ENCODE measurements around the gene PPP1R15A. TPM values are rescaled to one million over a fixed set of nuclear protein-coding genes. Genes with fewer than 3 reads are reported as not detected.
"Not testable (repeated sequence)": the region's sequence is repeated elsewhere in the genome, so short reads cannot be mapped to it uniquely, and the experiment has no call there.

The PPP1R15A gene
- total RNA-seq, 1 experiment from 2014 or later, result 50.7 TPM

DNA sequence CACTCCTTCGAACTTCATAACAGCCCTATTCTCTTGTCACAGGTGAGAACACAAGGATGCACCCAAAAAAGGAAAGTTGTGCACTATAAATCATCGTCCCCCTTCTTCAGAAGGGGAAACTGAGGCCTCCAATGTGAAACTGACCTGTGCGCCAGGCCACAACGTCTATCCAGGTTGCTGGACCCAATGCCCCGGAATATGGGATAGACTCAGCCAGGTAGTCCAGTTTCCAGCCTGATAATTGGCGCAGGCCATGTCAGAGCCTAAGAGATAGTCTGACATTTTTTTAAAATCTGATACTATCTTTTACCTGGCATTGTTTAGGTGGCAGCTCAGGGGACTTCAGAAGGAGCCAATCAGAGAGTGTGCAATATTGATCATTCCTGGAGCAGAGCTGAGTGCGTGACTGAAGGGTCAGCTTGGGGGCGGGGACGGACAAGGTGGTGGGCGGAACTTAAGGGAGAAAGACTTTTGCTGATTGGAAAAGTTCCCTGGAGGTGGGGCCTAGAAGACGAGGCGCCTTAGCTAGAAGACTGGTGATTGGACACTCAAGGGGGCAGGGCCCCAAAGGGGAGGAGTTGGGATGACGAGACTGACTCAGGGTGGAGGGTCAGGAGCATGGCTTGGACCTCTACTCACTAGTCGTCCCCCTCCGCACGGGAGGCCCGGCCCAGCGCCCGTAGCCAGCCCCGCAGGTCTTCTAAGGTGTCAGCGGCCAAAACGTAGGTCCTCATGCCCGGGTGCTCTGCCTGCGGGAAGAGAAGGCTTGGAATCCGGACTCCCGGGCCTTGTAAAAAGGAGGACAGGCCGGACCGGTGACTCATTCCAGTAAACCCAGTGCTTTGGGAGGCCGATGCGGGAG is 12.3 kb upstream of the PPP1R15A start:
- DNase-seq (ENCODE audit: low read depth), result no peak

DNA sequence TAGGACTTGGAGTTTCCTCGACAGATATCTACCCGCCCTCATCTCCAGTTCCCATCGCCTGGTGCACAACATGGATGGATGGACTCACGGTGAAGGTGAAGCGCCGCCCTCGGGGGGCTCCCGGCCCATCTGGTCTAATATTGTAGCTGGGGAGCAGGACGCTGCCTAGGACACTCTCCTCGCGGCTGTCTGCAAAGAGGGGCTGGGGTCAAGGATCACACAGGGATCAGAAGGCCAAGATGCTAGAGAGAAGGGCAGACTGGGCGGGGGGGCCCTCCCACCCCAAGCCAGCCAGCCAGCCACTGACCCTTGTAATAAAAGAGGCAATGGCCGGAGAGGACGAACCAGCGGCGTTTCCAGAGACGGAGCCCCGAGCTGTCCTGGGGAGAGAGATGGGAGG is 10.9 kb upstream of the PPP1R15A start:
- DNase-seq (ENCODE audit: low read depth), result no peak

DNA sequence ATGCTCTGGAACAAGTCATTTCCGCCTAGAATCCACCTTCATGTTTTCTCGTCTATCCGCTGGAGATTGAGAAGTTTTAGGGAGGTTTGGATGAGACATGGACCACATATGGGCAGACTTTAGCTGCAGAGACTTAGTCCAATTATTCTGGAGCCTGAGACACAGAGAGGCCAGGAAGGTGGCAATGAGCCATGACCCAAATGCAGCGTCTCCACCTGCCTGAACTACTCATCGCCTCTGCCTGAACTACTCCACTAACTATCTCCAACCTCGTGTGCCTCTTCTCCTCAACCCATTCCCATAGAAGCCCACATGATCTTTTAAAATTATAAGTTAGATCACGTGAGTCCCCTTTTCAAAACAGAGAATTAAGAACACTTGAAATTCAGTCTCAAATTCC is 9.4 kb upstream of the PPP1R15A start:
- no peak for DNase-seq (ENCODE audit: low read depth)

DNA sequence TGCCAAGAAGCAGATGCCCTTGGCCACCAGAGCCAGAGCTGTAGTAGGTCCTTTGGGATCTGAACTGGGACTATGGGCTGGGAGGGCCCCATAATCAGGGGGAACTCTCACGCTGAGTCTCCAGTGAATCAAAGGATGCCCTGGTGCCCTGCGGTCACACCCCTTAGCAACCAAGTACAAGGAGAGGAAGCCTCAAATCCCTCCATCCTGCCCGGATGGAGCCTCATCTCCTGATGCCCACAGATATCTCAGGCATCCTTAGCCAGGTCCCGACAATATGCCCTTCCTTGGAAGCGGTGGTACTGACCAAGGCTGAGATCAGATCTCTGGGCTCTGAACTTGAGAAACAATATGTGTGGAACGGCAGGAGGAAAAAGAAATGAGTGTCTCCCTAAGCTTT is 5.5 kb upstream of the PPP1R15A start:
- no peak for DNase-seq (ENCODE audit: low read depth)

DNA sequence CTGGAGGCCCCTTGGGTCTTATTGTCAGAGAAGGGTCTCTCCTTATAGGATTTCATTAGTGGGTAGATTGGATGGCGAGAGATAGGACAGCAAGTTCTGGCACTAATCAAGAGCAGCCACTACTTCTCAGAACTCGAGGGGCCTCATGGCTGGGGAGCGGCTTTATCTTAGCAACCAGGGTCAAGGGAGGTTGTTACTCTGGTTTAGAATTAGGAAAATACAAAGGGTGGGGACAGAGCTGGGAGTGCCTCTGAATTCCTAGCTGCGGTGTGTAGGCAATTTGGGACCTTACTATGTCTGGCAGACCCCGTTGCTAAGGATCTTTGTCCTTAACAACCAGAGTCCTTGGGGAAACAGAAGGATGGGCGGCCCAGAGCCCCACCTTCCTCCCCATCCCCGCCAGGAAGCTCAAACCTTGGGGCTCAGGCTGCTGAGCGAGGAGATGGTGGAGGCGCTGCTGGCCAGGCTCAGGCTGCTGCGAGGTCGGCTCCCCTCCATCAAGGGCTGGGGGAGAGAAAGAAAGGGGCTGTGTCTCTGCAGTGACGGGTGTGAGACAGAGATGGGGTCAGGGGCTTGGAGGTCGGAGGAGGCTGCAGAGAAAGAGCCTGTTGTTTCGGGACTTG is 5.0 kb upstream of the PPP1R15A start:
- DNase-seq (ENCODE audit: low read depth), result no peak

DNA sequence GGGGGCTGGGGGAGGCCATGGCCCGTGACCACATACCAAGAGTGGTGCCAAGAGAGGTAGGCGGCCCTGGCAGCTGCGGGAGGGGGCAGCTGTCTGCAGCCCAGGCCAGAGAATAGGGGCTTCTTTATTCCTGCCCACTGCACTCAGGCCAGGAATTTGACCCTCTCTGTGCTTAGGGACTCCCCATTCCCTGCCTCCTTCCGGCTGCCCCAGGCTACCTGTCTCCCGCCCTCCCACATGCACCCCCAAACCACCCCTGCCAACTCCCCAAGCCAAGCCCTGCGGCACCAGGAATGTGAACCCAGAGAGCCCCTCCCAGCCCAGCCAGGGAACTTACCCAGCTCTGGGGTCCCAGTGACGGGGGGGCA is 4.5 kb upstream of the PPP1R15A start:
- DNase-seq (ENCODE audit: low read depth), result no peak

DNA sequence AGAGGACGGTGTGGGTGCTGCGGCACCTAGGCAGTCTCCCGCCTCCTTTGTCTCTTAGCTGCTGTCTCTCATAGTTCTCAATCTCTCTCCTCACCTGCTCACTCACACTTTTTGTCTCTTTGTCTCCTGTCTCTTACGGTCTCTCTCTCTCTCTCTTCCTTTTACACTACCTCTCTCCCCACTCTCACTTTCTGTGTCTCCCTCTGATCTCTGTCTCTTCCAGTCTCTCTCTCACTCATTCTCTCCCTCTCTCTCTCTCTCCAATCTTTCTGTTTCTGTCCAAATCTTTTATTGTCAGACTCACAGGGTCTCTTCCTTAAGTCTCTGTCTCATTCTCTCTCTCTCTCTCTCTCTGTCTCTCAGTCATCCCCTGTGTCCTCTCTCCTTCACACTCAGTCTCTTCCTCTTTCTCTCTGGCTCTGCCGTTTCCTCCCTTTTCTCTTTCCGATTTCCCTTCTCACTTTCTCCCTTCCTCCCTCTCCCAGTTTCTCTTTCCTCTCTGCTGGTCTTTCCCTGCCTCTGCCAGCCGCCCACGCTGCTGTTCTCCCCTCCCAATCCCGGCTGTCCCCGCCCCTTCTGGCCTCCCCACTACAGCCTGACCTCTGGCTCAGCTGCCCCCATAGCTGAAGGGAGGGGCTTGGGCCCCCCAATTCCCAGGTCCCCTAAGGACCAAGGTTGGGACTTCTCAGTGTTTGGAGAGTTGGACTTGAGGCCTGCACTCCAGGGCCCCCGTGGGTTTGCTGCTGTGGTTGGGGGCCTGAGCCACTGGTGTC is 3.9 kb upstream of the PPP1R15A start, which contains the start of gene PLEKHA4:
PLEKHA4 (minus strand) TSS at position 504 of the 773 bp plus-strand sequence. CDS start 997 bp downstream, outside the sequence.
- peak; percentile 69 for DNase-seq (ENCODE audit: low read depth)

DNA sequence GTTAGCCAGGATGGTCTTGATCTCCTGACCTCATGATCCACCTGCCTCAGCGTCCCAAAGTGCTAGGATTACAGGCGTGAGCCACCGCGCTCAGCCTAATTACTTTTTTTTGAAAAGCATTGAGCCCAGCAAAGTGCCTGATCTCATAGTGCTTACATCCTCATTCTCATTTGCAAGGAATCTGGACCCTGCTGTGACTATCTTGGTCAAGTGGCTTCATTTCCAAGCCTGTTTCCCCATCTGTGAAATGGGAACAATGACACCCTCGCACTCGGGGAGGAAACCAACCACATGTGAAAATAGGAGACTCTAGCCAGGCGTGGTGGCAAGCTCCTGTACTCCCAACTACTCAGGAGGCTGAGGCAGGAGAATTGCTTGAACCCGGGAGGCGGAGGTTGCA is 2.2 kb upstream of the PPP1R15A start:
- no peak for DNase-seq (ENCODE audit: low read depth)

DNA sequence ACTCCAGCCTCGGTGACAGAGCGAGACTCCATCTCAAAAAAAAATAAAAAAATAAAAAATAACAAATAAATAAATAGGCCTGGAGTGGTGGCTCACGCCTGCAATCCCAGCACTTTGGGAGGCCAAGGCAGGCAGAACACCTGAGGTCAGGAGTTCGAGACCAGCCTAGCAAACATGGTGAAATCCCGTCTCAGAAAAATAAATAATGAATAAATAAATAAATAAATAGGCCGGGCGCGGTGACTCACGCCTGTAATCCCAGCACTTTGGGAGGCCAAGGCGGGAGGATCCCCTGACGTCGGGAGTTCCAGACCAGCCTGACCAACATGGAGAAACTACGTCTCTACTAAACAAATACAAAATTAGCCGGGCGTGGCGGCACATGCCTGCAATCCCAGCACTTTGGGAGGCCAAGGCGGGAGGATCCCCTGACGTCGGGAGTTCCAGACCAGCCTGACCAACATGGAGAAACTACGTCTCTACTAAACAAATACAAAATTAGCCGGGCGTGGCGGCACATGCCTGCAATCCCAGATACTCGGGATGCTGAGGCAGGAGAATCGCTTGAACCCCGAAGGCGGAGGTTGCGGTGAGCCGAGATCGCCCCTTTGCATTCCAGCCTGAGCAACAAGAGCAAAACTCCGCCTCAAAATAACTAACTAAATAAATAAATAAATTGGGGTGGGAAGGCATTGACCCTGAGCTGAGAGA is 595 bp upstream of the PPP1R15A start:
- not testable (repeated sequence) for DNase-seq (ENCODE audit: low read depth)

DNA sequence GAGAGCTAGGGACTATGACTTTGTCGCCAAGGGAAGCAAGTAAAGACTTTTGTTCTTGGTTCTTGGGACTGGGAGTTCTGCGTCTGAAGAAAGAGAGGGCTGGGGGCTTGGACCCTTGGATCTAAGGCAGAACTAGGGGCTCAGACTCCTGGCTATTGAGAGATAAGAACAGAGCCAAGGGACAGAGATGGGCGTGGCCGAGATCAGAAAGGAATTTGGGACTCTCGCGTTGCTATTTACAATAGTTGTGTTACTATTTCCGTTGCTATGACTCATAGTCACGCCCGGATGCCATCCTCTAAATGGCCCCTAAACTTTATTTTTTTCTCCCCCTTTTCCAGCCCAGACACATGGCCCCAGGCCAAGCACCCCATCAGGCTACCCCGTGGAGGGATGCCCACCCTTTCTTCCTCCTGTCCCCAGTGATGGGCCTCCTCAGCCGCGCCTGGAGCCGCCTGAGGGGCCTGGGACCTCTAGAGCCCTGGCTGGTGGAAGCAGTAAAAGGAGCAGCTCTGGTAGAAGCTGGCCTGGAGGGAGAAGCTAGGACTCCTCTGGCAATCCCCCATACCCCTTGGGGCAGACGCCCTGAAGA is 759 bp downstream of the PPP1R15A start:
- DNase-seq (ENCODE audit: low read depth), result peak; percentile 95

DNA sequence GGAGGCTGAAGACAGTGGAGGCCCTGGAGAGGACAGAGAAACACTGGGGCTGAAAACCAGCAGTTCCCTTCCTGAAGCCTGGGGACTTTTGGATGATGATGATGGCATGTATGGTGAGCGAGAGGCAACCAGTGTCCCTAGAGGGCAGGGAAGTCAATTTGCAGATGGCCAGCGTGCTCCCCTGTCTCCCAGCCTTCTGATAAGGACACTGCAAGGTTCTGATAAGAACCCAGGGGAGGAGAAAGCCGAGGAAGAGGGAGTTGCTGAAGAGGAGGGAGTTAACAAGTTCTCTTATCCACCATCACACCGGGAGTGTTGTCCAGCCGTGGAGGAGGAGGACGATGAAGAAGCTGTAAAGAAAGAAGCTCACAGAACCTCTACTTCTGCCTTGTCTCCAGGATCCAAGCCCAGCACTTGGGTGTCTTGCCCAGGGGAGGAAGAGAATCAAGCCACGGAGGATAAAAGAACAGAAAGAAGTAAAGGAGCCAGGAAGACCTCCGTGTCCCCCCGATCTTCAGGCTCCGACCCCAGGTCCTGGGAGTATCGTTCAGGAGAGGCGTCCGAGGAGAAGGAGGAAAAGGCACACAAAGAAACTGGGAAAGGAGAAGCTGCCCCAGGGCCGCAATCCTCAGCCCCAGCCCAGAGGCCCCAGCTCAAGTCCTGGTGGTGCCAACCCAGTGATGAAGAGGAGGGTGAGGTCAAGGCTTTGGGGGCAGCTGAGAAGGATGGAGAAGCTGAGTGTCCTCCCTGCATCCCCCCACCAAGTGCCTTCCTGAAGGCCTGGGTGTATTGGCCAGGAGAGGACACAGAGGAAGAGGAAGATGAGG is 1.5 kb downstream of the PPP1R15A start:
- DNase-seq (ENCODE audit: low read depth), result no peak

DNA sequence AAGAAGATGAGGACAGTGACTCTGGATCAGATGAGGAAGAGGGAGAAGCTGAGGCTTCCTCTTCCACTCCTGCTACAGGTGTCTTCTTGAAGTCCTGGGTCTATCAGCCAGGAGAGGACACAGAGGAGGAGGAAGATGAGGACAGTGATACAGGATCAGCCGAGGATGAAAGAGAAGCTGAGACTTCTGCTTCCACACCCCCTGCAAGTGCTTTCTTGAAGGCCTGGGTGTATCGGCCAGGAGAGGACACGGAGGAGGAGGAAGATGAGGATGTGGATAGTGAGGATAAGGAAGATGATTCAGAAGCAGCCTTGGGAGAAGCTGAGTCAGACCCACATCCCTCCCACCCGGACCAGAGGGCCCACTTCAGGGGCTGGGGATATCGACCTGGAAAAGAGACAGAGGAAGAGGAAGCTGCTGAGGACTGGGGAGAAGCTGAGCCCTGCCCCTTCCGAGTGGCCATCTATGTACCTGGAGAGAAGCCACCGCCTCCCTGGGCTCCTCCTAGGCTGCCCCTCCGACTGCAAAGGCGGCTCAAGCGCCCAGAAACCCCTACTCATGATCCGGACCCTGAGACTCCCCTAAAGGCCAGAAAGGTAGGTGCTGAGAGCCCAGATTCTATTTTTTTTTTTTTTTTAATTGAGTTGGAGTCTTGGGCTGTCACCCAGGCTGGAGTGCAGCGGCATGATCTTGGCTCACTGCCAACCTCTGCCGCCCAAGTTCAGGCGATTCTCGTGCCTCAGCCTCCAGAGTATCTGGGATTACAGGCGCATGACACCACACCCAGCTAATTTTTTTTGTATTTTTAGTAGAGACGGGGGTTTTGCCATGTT is 2.3 kb downstream of the PPP1R15A start:
- peak; percentile 81 for DNase-seq (ENCODE audit: low read depth)

DNA sequence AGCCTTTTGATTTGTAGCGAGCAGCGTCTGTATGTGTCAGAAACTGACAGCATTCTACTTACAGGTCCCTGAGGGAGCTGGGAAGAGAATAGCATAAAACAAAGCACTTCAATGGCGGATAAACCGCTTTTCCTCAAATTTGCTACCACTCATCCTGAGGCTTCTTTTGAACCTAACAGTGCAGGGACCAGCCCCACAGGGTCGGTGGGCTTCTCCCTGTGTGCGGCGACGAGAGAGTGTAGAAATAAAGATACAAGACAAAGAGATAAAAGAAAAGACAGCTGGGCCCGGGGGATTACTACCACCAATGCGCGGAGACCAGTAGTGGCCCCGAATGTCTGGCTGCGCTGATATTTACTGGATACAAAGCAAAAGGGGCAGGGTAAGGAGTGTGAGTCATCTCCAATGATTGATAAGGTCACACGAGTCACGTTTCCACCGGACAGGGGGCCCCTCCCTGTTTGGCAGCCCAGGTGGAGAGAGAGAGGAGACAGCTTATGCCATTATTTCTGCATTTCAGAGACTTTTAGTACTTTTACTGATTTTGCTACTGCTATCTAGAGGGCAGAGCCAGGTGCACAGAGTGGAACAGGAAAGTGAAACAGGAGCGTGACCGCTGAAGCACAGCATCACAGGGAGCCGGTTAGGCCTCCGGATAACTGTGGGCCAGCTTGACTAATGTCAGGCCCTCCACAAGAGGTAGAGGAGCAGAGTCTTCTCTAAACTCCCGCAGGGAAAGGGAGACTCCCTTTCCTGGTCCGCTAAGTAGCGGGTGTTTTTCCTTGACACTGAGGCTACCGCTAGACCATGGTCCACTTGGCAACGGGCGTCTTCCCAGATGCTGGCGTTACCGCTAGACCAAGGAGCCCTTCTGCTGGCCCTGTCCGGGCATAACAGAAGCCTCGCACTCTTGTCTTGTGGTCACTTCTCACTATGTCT is 4.1 kb downstream of the PPP1R15A start:
- not testable (repeated sequence) for DNase-seq (ENCODE audit: low read depth)

DNA sequence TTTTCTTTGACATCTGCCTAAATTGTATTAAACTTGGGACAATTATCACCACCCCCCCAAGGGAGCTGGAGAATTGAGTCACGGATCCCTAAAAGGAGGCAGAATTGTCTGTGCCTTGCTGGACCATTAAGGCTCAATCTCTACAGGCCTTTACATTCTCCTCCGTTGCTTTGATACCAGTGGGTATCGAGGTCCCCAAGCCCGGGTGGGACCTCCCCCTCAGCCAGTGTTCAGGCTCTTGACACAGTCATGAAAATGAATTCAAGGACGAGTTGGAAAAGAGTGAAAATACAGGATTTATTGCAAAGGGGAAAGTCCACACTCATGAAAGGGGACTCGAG is 5.6 kb downstream of the PPP1R15A start:
- DNase-seq (ENCODE audit: low read depth), result no peak

DNA sequence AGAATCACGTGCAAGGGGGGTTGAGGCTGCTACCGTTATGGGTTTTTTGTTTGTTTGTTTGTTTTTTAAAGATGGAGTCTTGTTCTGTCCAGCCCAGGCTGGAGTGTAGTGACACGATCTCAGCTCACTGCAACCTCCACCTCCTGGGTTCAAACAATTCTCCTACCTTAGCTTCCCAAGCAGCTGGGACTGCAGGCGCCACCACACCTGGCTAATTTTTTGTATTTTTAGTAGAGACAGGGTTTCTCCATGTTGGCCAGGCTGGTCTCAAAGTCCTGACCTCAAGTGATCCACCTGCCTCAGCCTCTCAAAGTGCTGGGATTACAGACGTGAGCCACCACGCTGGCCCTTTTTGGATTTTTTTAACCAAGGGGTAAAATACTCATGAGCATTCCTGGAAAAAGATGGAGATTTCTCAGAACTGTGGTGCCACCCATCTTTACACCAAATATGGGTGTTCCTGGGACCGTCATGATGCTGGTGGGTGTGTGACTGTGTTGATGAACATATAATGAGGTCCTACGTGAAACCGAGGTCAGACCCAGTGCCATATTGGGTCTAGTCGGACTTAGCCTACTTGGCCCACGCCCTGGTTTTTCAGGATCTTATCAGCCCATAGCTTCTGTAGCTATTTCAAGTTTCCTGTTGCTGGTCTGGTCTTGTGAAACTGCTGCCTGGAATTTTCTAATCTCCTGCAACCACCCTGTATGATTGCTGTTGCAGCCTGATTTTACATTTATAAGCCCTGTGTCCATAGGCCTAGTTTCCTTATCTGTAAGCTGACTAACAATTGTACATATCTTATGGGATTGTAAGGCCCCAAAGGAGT is 6.2 kb downstream of the PPP1R15A start:
- no peak for DNase-seq (ENCODE audit: low read depth)

DNA sequence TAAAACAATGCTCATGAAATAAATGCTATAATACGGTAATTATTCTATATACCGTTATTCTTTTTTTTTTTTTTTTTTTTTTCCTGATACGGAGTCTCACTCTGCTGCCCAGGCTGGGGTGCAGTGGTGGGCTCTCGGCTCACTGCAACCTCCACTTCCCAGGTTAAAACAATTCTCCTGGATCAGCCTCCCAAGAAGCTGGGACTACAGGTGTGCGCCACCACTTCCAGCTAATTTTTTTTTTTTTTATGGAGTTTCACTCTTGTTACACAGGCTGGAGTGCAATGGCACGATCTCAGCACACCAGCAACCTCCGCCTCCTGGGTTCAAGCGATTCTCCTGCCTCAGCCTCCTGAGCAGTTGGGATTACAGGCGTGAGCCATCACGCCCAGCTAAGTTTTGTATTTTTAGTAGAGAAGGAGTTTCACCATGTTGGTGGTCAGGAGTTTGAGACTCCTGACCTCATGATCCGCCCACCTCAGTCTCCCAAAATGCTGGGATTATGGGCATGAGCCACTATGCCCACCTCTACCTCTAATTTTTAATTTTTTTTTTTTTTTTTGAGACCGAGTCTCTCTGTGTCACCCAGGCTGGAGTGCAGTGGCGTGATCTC is 6.9 kb downstream of the PPP1R15A start:
- DNase-seq (ENCODE audit: low read depth), result no peak

DNA sequence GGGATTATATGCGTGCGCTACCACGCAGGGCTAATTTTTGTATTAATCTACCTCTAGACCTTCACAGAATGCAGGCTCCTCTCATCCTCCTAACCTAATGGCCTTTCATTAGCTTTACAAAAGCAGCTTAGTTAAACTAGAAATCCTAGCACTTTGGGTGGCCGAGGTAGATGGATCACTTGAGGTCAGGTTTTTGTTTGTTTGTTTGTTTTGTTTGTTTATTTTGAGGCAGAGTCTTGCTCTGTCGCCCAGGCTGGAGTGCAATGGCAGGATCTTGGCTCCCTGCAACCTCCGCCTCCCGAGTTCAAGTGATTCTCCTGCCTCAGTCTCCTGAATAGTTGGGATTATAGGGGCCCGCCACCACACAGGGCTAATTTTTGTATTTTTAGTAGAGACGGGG is 7.5 kb downstream of the PPP1R15A start:
- not testable (repeated sequence) for DNase-seq (ENCODE audit: low read depth)
